T-helper 2 cell treated with Interferon-gamma antibody and Interleukin-4, amounts not matched to agents 5 μg/mL and 100 μg/mL, for 36 hours (primary cell): Measurements from ENCODE around the gene SLC5A10.
"Not testable (repeated sequence)": the region's sequence is repeated elsewhere in the genome, so short reads cannot be mapped to it uniquely, and the experiment has no call there.

ENCODE experiments used
- DNase-seq: peaks from one replicate; pipeline ENCODE4 v3.0.0; 2021; ENCODE audit warnings: low spot score
- H3K27ac Mint-ChIP-seq: one replicate; pipeline ENCODE4 v1.8.0; 2021; ENCODE audit warnings: mild to moderate bottlenecking, mixed read lengths
- H3K27me3 Mint-ChIP-seq: one replicate; pipeline ENCODE4 v1.8.0; 2021; ENCODE audit warnings: low read depth, mixed read lengths
- H3K36me3 Mint-ChIP-seq: one replicate; pipeline ENCODE4 v1.8.0; 2021; ENCODE audit warnings: low read depth, mixed read lengths
- H3K4me1 Mint-ChIP-seq: one replicate; pipeline ENCODE4 v1.8.0; 2021; ENCODE audit warnings: low read depth, mixed read lengths
- H3K4me3 Mint-ChIP-seq: one replicate; pipeline ENCODE4 v1.8.0; 2022; ENCODE audit warnings: mild to moderate bottlenecking, moderate library complexity, mixed read lengths
- H3K9me3 Mint-ChIP-seq: one replicate; pipeline ENCODE4 v1.8.0; 2021; ENCODE audit warnings: mixed read lengths

Gene SLC5A10

GRCh38 chr17:19042369-19042768 is 90.4 kb downstream of the SLC5A10 start:
- not testable (repeated sequence) for H3K27me3 Mint-ChIP-seq, H3K4me1 Mint-ChIP-seq, DNase-seq, H3K9me3 Mint-ChIP-seq, H3K4me3 Mint-ChIP-seq, H3K27ac Mint-ChIP-seq, H3K36me3 Mint-ChIP-seq

- not testable (repeated sequence) for H3K36me3 Mint-ChIP-seq, H3K4me1 Mint-ChIP-seq, H3K27me3 Mint-ChIP-seq, H3K4me3 Mint-ChIP-seq, H3K27ac Mint-ChIP-seq, DNase-seq, H3K9me3 Mint-ChIP-seq
These were observed 91.1 kb downstream of the SLC5A10 start for GRCh38 chr17:19043032-19043431.

- not testable (repeated sequence) for H3K27me3 Mint-ChIP-seq, H3K4me3 Mint-ChIP-seq, H3K36me3 Mint-ChIP-seq, H3K4me1 Mint-ChIP-seq, H3K27ac Mint-ChIP-seq, DNase-seq, H3K9me3 Mint-ChIP-seq
These were observed 92.7 kb downstream of the SLC5A10 start for GRCh38 chr17:19044643-19045042.

GRCh38 chr17:19046782-19047375 is 94.9 kb downstream of the SLC5A10 start, which contains the start of gene GRAP:
Gene GRAP, minus strand, starts transcription at chr17:19046957. Its CDS starts 31 bp downstream, at chr17:19046926.
- not testable (repeated sequence) for H3K27ac Mint-ChIP-seq, H3K4me1 Mint-ChIP-seq, H3K9me3 Mint-ChIP-seq, H3K27me3 Mint-ChIP-seq, H3K4me3 Mint-ChIP-seq, H3K36me3 Mint-ChIP-seq, DNase-seq

GRCh38 chr17:19047510-19047909 is 95.5 kb downstream of the SLC5A10 start:
- not testable (repeated sequence) for H3K9me3 Mint-ChIP-seq, H3K36me3 Mint-ChIP-seq, H3K27me3 Mint-ChIP-seq, H3K4me1 Mint-ChIP-seq, H3K27ac Mint-ChIP-seq, H3K4me3 Mint-ChIP-seq, DNase-seq

- not testable (repeated sequence) for H3K27me3 Mint-ChIP-seq, H3K4me3 Mint-ChIP-seq, H3K27ac Mint-ChIP-seq, H3K9me3 Mint-ChIP-seq, H3K36me3 Mint-ChIP-seq, H3K4me1 Mint-ChIP-seq, DNase-seq
These were observed 96.9 kb downstream of the SLC5A10 start for GRCh38 chr17:19048826-19049225.

GRCh38 chr17:19055447-19055846 is 103.5 kb downstream of the SLC5A10 start:
- DNase-seq, H3K4me1 Mint-ChIP-seq, H3K36me3 Mint-ChIP-seq, H3K27me3 Mint-ChIP-seq, H3K9me3 Mint-ChIP-seq, H3K4me3 Mint-ChIP-seq, H3K27ac Mint-ChIP-seq: not testable (repeated sequence)

GRCh38 chr17:19062009-19062717 is 110.2 kb downstream of the SLC5A10 start:
- not testable (repeated sequence) for H3K4me3 Mint-ChIP-seq, H3K27ac Mint-ChIP-seq, H3K9me3 Mint-ChIP-seq, H3K36me3 Mint-ChIP-seq, H3K4me1 Mint-ChIP-seq, H3K27me3 Mint-ChIP-seq
- peak; percentile 89 for DNase-seq

GRCh38 chr17:19062718-19063325 is 110.9 kb downstream of the SLC5A10 start:
- not testable (repeated sequence) for H3K36me3 Mint-ChIP-seq, DNase-seq, H3K9me3 Mint-ChIP-seq, H3K27me3 Mint-ChIP-seq, H3K4me1 Mint-ChIP-seq, H3K27ac Mint-ChIP-seq, H3K4me3 Mint-ChIP-seq

GRCh38 chr17:19063326-19063956 is 111.5 kb downstream of the SLC5A10 start:
- peak overlapping the region; percentile 45 for H3K4me3 Mint-ChIP-seq
- H3K4me1 Mint-ChIP-seq, H3K9me3 Mint-ChIP-seq, H3K36me3 Mint-ChIP-seq, H3K27me3 Mint-ChIP-seq: not testable (repeated sequence)
- peak; percentile 84 for DNase-seq
- peak overlapping the region; percentile 86 for H3K27ac Mint-ChIP-seq

- H3K4me1 Mint-ChIP-seq, H3K27me3 Mint-ChIP-seq, DNase-seq, H3K9me3 Mint-ChIP-seq, H3K36me3 Mint-ChIP-seq: not testable (repeated sequence)
- Mint-ChIP-seq H3K4me3 (peak overlapping the region; percentile 32), H3K27ac (peak overlapping the region; percentile 68)
These were observed 112.4 kb downstream of the SLC5A10 start for GRCh38 chr17:19064378-19064777.

GRCh38 chr17:19070318-19071168 is 118.6 kb downstream of the SLC5A10 start:
- H3K27me3 Mint-ChIP-seq, DNase-seq, H3K4me3 Mint-ChIP-seq, H3K36me3 Mint-ChIP-seq, H3K27ac Mint-ChIP-seq, H3K9me3 Mint-ChIP-seq, H3K4me1 Mint-ChIP-seq: not testable (repeated sequence)
